Large intestine (tissue), 3 donors: ENCODE measurements around the gene PCDHGA9. TPM values are rescaled to one million over a fixed set of nuclear protein-coding genes. Genes with fewer than 3 reads are reported as not detected.
"Not testable (repeated sequence)": the region's sequence is repeated elsewhere in the genome, so short reads cannot be mapped to it uniquely, and the experiment has no call there.

Experiments used
- DNase-seq, 2 donors: peaks; one replicate each; pipeline versions ENCODE4 v3.0.0 to v3.0.0-alpha.2; 2013
- H3K27ac ChIP-seq: one replicate; pipeline ENCODE4 v1.5.1; 2013; ENCODE audit warnings: low read length
- H3K27me3 ChIP-seq: 2 replicates; pipeline ENCODE4 v1.6.1; 2013; ENCODE audit warnings: low read length; ENCODE audit not compliant: control insufficient read depth, insufficient read depth
- H3K36me3 ChIP-seq: 2 replicates; pipeline ENCODE4 v1.6.1; 2013; ENCODE audit warnings: low read length; ENCODE audit not compliant: control insufficient read depth, insufficient read depth
- H3K4me1 ChIP-seq: one replicate; pipeline ENCODE4 v1.6.1; 2013; ENCODE audit warnings: low read length; ENCODE audit not compliant: control insufficient read depth, insufficient read depth
- H3K4me3 ChIP-seq: one replicate; pipeline ENCODE4 v1.5.1; 2013; ENCODE audit warnings: low read length
- H3K9me3 ChIP-seq: one replicate; pipeline ENCODE4 v1.6.1; 2013; ENCODE audit warnings: mild to moderate bottlenecking, low read depth, low read length, moderate library complexity; ENCODE audit not compliant: control insufficient read depth
- WGBS: methylation state at CpG from one replicate; pipeline ENCODE4 v1.1.5; 2013; ENCODE audit warnings: low lambda C conversion rate; ENCODE audit not compliant: insufficient coverage; 5-methylcytosine and 5-hydroxymethylcytosine counted together
- polyA plus RNA-seq: library from polyadenylated mRNA; unstranded; fragments of 120-200 nt; gene quantifications from one replicate; pipeline ENCODE4 v1.2.1, GENCODE V29; 2013

Gene PCDHGA9
- polyA plus RNA-seq, 1 donor = 1.9 TPM

- not testable (repeated sequence) for DNase-seq, H3K27ac ChIP-seq, H3K4me1 ChIP-seq, H3K36me3 ChIP-seq, H3K4me3 ChIP-seq
- no CpG with 5 or more reads among the region's 38 CpGs for WGBS
- H3K9me3 ChIP-seq = peaks cover 48% of the 10 kb centered on the region
- H3K27me3 ChIP-seq = peaks cover 39% of the 10 kb centered on the region
Measured at GRCh38 chr5:141432308-141432707, 29.7 kb downstream of the PCDHGA9 start.

GRCh38 chr5:141432726-141433125, 30.1 kb downstream of the PCDHGA9 start:
- not testable (repeated sequence) for H3K27ac ChIP-seq, H3K4me3 ChIP-seq, H3K36me3 ChIP-seq, DNase-seq, H3K4me1 ChIP-seq
- 8% methylated on average over 2 of the region's 29 CpGs for WGBS
- peaks cover 43% of the 10 kb centered on the region for H3K9me3 ChIP-seq
- peaks cover 35% of the 10 kb centered on the region for H3K27me3 ChIP-seq

- no peak for DNase-seq
- Histone ChIP-seq H3K9me3 (peaks cover 38% of the 10 kb centered on the region), H3K4me3 (no peak overlapping the region), H3K36me3 (no peaks in the 10 kb centered on the region), H3K27me3 (peaks cover 29% of the 10 kb centered on the region), H3K27ac (no peak overlapping the region), H3K4me1 (no peaks in the 10 kb centered on the region)
- WGBS = no CpG with 5 or more reads among the region's 2 CpGs
Measured at GRCh38 chr5:141434006-141434405, 31.4 kb downstream of the PCDHGA9 start.

- H3K27ac ChIP-seq = no peak overlapping the region
- H3K4me1 ChIP-seq = no peaks in the 10 kb centered on the region
- H3K9me3 ChIP-seq = peaks cover 34% of the 10 kb centered on the region
- no peak overlapping the region for H3K4me3 ChIP-seq
- H3K36me3 ChIP-seq = no peaks in the 10 kb centered on the region
- WGBS = 89% methylated on average over 1 of the region's 2 CpGs
- H3K27me3 ChIP-seq = peaks cover 9% of the 10 kb centered on the region
- no peak for DNase-seq
Measured at GRCh38 chr5:141437221-141437620, 34.6 kb downstream of the PCDHGA9 start.

- no CpG with 5 or more reads among the region's 10 CpGs for WGBS
Measured at GRCh38 chr5:141439411-141440141, 37.0 kb downstream of the PCDHGA9 start.

GRCh38 chr5:141440341-141440740, 37.8 kb downstream of the PCDHGA9 start:
- peaks cover 21% of the 10 kb centered on the region for H3K9me3 ChIP-seq
- 100% methylated on average over 1 of the region's 9 CpGs for WGBS
- no peak for DNase-seq

More at GRCh38 chr5:141439411-141440141, 37.0 kb downstream of the PCDHGA9 start:
- H3K9me3 ChIP-seq = peaks cover 21% of the 10 kb centered on the region
- H3K4me1 ChIP-seq = no peaks in the 10 kb centered on the region
- H3K27ac ChIP-seq = no peak overlapping the region
- H3K4me3 ChIP-seq = no peak overlapping the region
- no peak for DNase-seq
- H3K27me3 ChIP-seq = no peaks in the 10 kb centered on the region
- H3K36me3 ChIP-seq = no peaks in the 10 kb centered on the region

GRCh38 chr5:141441571-141442170, 39.1 kb downstream of the PCDHGA9 start:
- Histone ChIP-seq H3K4me1 (no peaks in the 10 kb centered on the region), H3K9me3 (peaks cover 21% of the 10 kb centered on the region), H3K36me3 (no peaks in the 10 kb centered on the region), H3K4me3 (no peak overlapping the region), H3K27ac (no peak overlapping the region), H3K27me3 (no peaks in the 10 kb centered on the region)
- no CpG with 5 or more reads among the region's 50 CpGs for WGBS
- no peak for DNase-seq

More at GRCh38 chr5:141440341-141440740, 37.8 kb downstream of the PCDHGA9 start:
- no peaks in the 10 kb centered on the region for H3K36me3 ChIP-seq
- H3K4me3 ChIP-seq = no peak overlapping the region
- no peaks in the 10 kb centered on the region for H3K27me3 ChIP-seq
- H3K4me1 ChIP-seq = no peaks in the 10 kb centered on the region
- H3K27ac ChIP-seq = no peak overlapping the region

Other genes with a start within 250 kb of the PCDHGA9 start
- 1.3 TPM for gene PCDHB7, start 230.1 kb upstream of the PCDHGA9 start, polyA plus RNA-seq
- 0.67 TPM for gene PCDHB8, start 225.0 kb upstream of the PCDHGA9 start, polyA plus RNA-seq
- 1.1 TPM for gene PCDHB16, start 220.4 kb upstream of the PCDHGA9 start, polyA plus RNA-seq
- gene PCDHB9, start 215.6 kb upstream of the PCDHGA9 start, polyA plus RNA-seq = 0.73 TPM
- 2.9 TPM for gene PCDHB10, start 210.4 kb upstream of the PCDHGA9 start, polyA plus RNA-seq
- 1.1 TPM for gene PCDHB11, start 203.2 kb upstream of the PCDHGA9 start, polyA plus RNA-seq
- 1.2 TPM for gene PCDHB12, start 194.1 kb upstream of the PCDHGA9 start, polyA plus RNA-seq
- gene PCDHB13, start 188.9 kb upstream of the PCDHGA9 start, polyA plus RNA-seq = 1.4 TPM
- 2.7 TPM for gene PCDHB14, start 179.4 kb upstream of the PCDHGA9 start, polyA plus RNA-seq
- gene PCDHB15, start 157.4 kb upstream of the PCDHGA9 start, polyA plus RNA-seq = 3.0 TPM
- 0.04 TPM for gene SLC25A2, start 98.7 kb upstream of the PCDHGA9 start, polyA plus RNA-seq
- 88.9 TPM for gene TAF7, start 82.0 kb upstream of the PCDHGA9 start, polyA plus RNA-seq
- 0.30 TPM for gene PCDHGA1, start 72.3 kb upstream of the PCDHGA9 start, polyA plus RNA-seq
- 1.3 TPM for gene PCDHGA2, start 64.0 kb upstream of the PCDHGA9 start, polyA plus RNA-seq
- 0.96 TPM for gene PCDHGA3, start 58.9 kb upstream of the PCDHGA9 start, polyA plus RNA-seq
- 0.52 TPM for gene PCDHGB1, start 52.7 kb upstream of the PCDHGA9 start, polyA plus RNA-seq
- gene PCDHGA4, start 47.8 kb upstream of the PCDHGA9 start, polyA plus RNA-seq = 0.79 TPM
- gene PCDHGB2, start 42.8 kb upstream of the PCDHGA9 start, polyA plus RNA-seq = 1.0 TPM
- gene PCDHGA5, start 38.6 kb upstream of the PCDHGA9 start, polyA plus RNA-seq = 1.5 TPM
- 0.85 TPM for gene PCDHGB3, start 32.5 kb upstream of the PCDHGA9 start, polyA plus RNA-seq
- gene PCDHGA6, start 28.9 kb upstream of the PCDHGA9 start, polyA plus RNA-seq = 1.9 TPM
- gene PCDHGA7, start 20.0 kb upstream of the PCDHGA9 start, polyA plus RNA-seq = 0.69 TPM
- gene PCDHGB4, start 15.1 kb upstream of the PCDHGA9 start, polyA plus RNA-seq = 1.4 TPM
- 0.19 TPM for gene PCDHGA8, start 10.1 kb upstream of the PCDHGA9 start, polyA plus RNA-seq
- 1.8 TPM for gene PCDHGB5, start 4.8 kb upstream of the PCDHGA9 start, polyA plus RNA-seq
- gene PCDHGB6, start 5.2 kb downstream of the PCDHGA9 start, polyA plus RNA-seq = 2.9 TPM
- gene PCDHGA10, start 10.2 kb downstream of the PCDHGA9 start, polyA plus RNA-seq = 2.1 TPM
- 3.6 TPM for gene PCDHGB7, start 14.9 kb downstream of the PCDHGA9 start, polyA plus RNA-seq
- 1.4 TPM for gene PCDHGA11, start 18.3 kb downstream of the PCDHGA9 start, polyA plus RNA-seq
- gene PCDHGA12, start 27.7 kb downstream of the PCDHGA9 start, polyA plus RNA-seq = 0.81 TPM
- gene PCDHGC3, start 73.2 kb downstream of the PCDHGA9 start, polyA plus RNA-seq = 30.4 TPM
- 1.7 TPM for gene PCDHGC4, start 82.3 kb downstream of the PCDHGA9 start, polyA plus RNA-seq
- gene PCDHGC5, start 86.3 kb downstream of the PCDHGA9 start, polyA plus RNA-seq = 0.39 TPM
- 89.4 TPM for gene DIAPH1, start 216.2 kb downstream of the PCDHGA9 start, polyA plus RNA-seq
- gene HDAC3, start 234.1 kb downstream of the PCDHGA9 start, polyA plus RNA-seq = 71.5 TPM
- 2.0 TPM for gene RELL2, start 234.2 kb downstream of the PCDHGA9 start, polyA plus RNA-seq
- 21.4 TPM for gene FCHSD1, start 248.6 kb downstream of the PCDHGA9 start, polyA plus RNA-seq